ENCODE data around the gene MTERF2.

DNA sequence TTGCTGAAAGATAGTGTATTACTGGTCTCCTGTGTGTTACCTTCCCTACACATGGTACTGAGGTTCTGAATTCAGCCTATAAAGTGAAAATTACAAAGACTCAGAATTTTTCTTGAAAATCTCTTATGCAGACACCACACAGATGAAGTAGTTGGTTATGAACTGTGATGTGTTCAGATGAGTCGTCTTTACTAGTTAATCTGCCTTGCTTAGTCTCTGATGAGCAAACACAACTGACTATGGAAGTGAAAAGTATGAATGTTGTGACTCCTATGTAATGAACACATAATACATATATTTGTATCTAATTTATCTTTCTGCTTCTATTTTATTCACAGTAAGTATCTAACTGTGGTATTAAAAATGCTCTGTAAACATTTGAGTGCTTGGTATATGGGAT is 4.7 kb downstream of the MTERF2 start:
- TF ChIP-seq CTCF (IDR thresholded peaks at IDR 0.05; ENCODE audit: low read depth, low read length, missing input control) (no peak), REST (IDR thresholded peaks at IDR 0.05) (no peak), JUND (IDR thresholded peaks at IDR 0.05) (no peak), FOXA2 (IDR thresholded peaks at IDR 0.05) (no peak), HNF4A (conservative IDR thresholded peaks at IDR 0.05) (no peak), RAD21 (IDR thresholded peaks at IDR 0.05) (no peak), SP1 (IDR thresholded peaks at IDR 0.05) (no peak), TAF1 (conservative IDR thresholded peaks at IDR 0.05) (no peak)
- TF ChIP-seq, protein P1, sequence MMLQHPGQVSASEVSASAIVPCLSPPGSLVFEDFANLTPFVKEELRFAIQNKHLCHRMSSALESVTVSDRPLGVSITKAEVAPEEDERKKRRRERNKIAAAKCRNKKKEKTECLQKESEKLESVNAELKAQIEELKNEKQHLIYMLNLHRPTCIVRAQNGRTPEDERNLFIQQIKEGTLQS (IDR thresholded peaks at IDR 0.05) = no peak

All from liver (tissue), 3 donors.